Kidney (tissue), 14 donors: ENCODE data around the gene NEDD4. TPM values are rescaled to one million over a fixed set of nuclear protein-coding genes. Genes with fewer than 3 reads are reported as not detected.
"Not testable (repeated sequence)": the region's sequence is repeated elsewhere in the genome, so short reads cannot be mapped to it uniquely, and the experiment has no call there.

ENCODE experiments used
- DNase-seq, 5 donors: peaks; one replicate each; pipeline ENCODE4 v3.0.0-alpha.2; 2013 to 2020
- FAIRE-seq: peaks from 2 replicates; lab custom pipeline; 2012; peaks lifted over from hg19 to GRCh38; lab: Jason Lieb, UNC
- H3K27ac ChIP-seq, 2 donors: one replicate each; pipeline ENCODE4 v1.7.0; 2013; ENCODE audit warnings: low read depth in 2 of 2, low read length in 2 of 2, inconsistent platforms in 1 of 2
- H3K27me3 ChIP-seq: one replicate; pipeline ENCODE4 v1.7.1; 2013; ENCODE audit warnings: low read length, inconsistent platforms; ENCODE audit not compliant: control insufficient read depth, insufficient read depth
- H3K36me3 ChIP-seq, 3 donors: one replicate each; pipeline versions ENCODE4 v1.7.0 to v1.7.1; 2013; ENCODE audit warnings: low read length in 3 of 3, control low read depth in 1 of 3, inconsistent platforms in 1 of 3; ENCODE audit not compliant: insufficient read depth in 3 of 3, control insufficient read depth in 2 of 3
- H3K4me1 ChIP-seq, 3 donors: one replicate each; pipeline versions ENCODE4 v1.7.0 to v1.7.1; 2013; ENCODE audit warnings: low read length in 3 of 3, inconsistent platforms in 1 of 3, low read depth in 1 of 3; ENCODE audit not compliant: control insufficient read depth in 2 of 3, insufficient read depth in 2 of 3
- H3K4me3 ChIP-seq, 3 donors: one replicate each; pipeline versions ENCODE4 v1.7.0 to v1.8.1; 2013; ENCODE audit warnings: low read length in 3 of 3, control low read depth in 1 of 3, inconsistent platforms in 1 of 3
- H3K9ac ChIP-seq, 3 donors: one replicate each; pipeline versions ENCODE4 v1.7.0 to v1.7.1; 2013; ENCODE audit warnings: low read length in 3 of 3, control low read depth in 1 of 3, inconsistent platforms in 1 of 3
- H3K9me3 ChIP-seq, 3 donors: one replicate each; pipeline versions ENCODE4 v1.7.0 to v1.7.1; 2013; ENCODE audit warnings: low read length in 3 of 3, control low read depth in 1 of 3, inconsistent platforms in 1 of 3; ENCODE audit not compliant: control insufficient read depth in 2 of 3, insufficient read depth in 1 of 3
- CTCF ChIP-seq: IDR thresholded peaks from 3 replicates; pipeline ENCODE4 v1.5.1; 2012; ENCODE audit warnings: mild to moderate bottlenecking, moderate library complexity, borderline replicate concordance; ENCODE audit not compliant: insufficient read depth; ENCODE audit errors: extremely low read depth
- intact Hi-C: fragments of 100-400 bp; cut with DNase I; formaldehyde crosslinking; loops from one replicate; pipeline ENCODE4 v1.11.1; 2022
- polyA plus RNA-seq: library from polyadenylated mRNA; stranded (reverse); fragments of 350-450 nt; fragmentation: Illumina TruSeq; extraction: RNeasy Lipid Tissue Mini Kit (QIAGEN cat#74804); gene quantifications from one replicate; pipeline ENCODE4 v1.2.3, GENCODE V29; 2014; ENCODE audit warnings: low read depth, low replicate concordance; ENCODE audit not compliant: insufficient read depth
- total RNA-seq: library from RNA; stranded (reverse); fragmentation: NEBNext Ultra II Directional; extraction: Animal tissue kit (Norgen Biotek cat#: 25700); gene quantifications from one replicate; pipeline ENCODE4 v1.2.1, GENCODE V29; 2021
- donor health status: control.
- donor health status: control.
- donor health status: control.
- donor health status: control.
- donor health status: control.
- donor health status: DM: yes; HTN: yes; CAD: no.
- donor health status: Normal renal cell carcinoma (clear cell type).

The NEDD4 gene
- total and polyA plus RNA-seq, 2 donors from 2014 or later, result 3.3 to 22.3 TPM

GRCh38 chr15:55954862-55955605 is 38.4 kb downstream of the NEDD4 start:
- H3K36me3 ChIP-seq, result no peaks in the 10 kb centered on the region
- intact Hi-C loops, result no loop called here
- peak in 1 of 5 donors; percentile 13 for DNase-seq
- H3K4me3 ChIP-seq, result no peak overlapping the region
- no peaks in the 10 kb centered on the region for H3K4me1 ChIP-seq
- H3K27me3 ChIP-seq, result no peaks in the 10 kb centered on the region
- TF ChIP-seq CTCF, result no peak
- no peak overlapping the region for H3K27ac ChIP-seq
- H3K9me3 ChIP-seq, result no peaks in the 10 kb centered on the region
- no peak overlapping the region for H3K9ac ChIP-seq
- no peak for FAIRE-seq

- H3K9ac ChIP-seq, H3K9me3 ChIP-seq, H3K4me1 ChIP-seq, H3K36me3 ChIP-seq, intact Hi-C loops, H3K27me3 ChIP-seq, FAIRE-seq: not testable (repeated sequence)
- H3K27ac ChIP-seq, result peak overlapping the region in 1 of 2 donors; percentile 8
- DNase-seq, result peak in 1 of 5 donors; percentile 16
- peak overlapping the region in 2 of 3 donors; percentile 49 to 53 for H3K4me3 ChIP-seq
Observed at GRCh38 chr15:55952501-55953274, 40.7 kb downstream of the NEDD4 start.

- H3K27me3 ChIP-seq, H3K9ac ChIP-seq, DNase-seq, H3K4me3 ChIP-seq, intact Hi-C loops, H3K9me3 ChIP-seq, H3K36me3 ChIP-seq, H3K27ac ChIP-seq, FAIRE-seq, H3K4me1 ChIP-seq: not testable (repeated sequence)
Observed at GRCh38 chr15:55944606-55945005, 48.8 kb downstream of the NEDD4 start.

- FAIRE-seq, result no peak
- intact Hi-C loops, result no loop called here
- peaks cover 0 to 3% (median 0%) of the 10 kb centered on the region in 3 donors for H3K36me3 ChIP-seq
Observed at GRCh38 chr15:55942332-55942731, 51.1 kb downstream of the NEDD4 start.

More at GRCh38 chr15:55942332-55942731, 51.1 kb downstream of the NEDD4 start:
- TF ChIP-seq CTCF, result no peak
- Histone ChIP-seq H3K4me1 (no peaks in the 10 kb centered on the region), H3K4me3 (no peak overlapping the region), H3K27ac (no peak overlapping the region), H3K9me3 (no peaks in the 10 kb centered on the region), H3K9ac (no peak overlapping the region), H3K27me3 (no peaks in the 10 kb centered on the region)
- peak in 1 of 5 donors; percentile 10 for DNase-seq
